Caco-2 (cell line): Measurements from ENCODE around the gene ZBTB34. TPM values are rescaled to one million over a fixed set of nuclear protein-coding genes. Genes with fewer than 3 reads are reported as not detected.

Experiments used
- BruUV-seq: library from RNA; stranded (reverse); fragments of 400-500 nt; replicated peaks from 2 replicates; lab custom pipeline; 2021; lab: Mats Ljungman, UMichigan
- CTCF ChIA-PET: fragments of 300-600 bp; sonication (Branson Sonifier 250); formaldehyde crosslinking; loops from one replicate; lab custom pipeline; 2022; ENCODE audit warnings: antibody characterized with exemption; lab: Charles Lee
- POLR2A ChIA-PET: fragments of 300-600 bp; sonication (Branson Sonifier 250); formaldehyde crosslinking; loops from one replicate; lab custom pipeline; 2022; ENCODE audit warnings: antibody characterized with exemption; lab: Charles Lee
- DNase-seq, 2 experiments: peaks; one replicate each; pipeline versions ENCODE4 v3.0.0 to v3.0.0-alpha.2; 2020 to 2022
- H3K27me3 ChIP-seq: replicated peaks from 2 replicates; pipeline ENCODE4 v1.6.0; 2011; ENCODE audit warnings: low read length; ENCODE audit not compliant: control insufficient read depth, insufficient read depth
- H3K36me3 ChIP-seq: 2 replicates; pipeline ENCODE4 v1.5.1; 2011; ENCODE audit warnings: low read length; ENCODE audit not compliant: control insufficient read depth, insufficient read depth
- H3K4me1 ChIP-seq: fragments of 250-450 bp; sonication (Bioruptor Pico); 2 replicates; pipeline ENCODE4 v1.5.1; 2020; ENCODE audit warnings: mild to moderate bottlenecking
- H3K4me3 ChIP-seq: 2 replicates; pipeline ENCODE4 v1.5.1; 2011; ENCODE audit warnings: low read depth, mild to moderate bottlenecking, control low read depth, low read length
- H3K9me3 ChIP-seq: fragments of 250-450 bp; sonication (Bioruptor Pico); 2 replicates; pipeline ENCODE4 v1.5.1; 2020; ENCODE audit warnings: mild to moderate bottlenecking, moderate library complexity
- H3K27ac Mint-ChIP-seq: one replicate; pipeline ENCODE4 v1.8.0; 2022; ENCODE audit warnings: mixed read lengths; ENCODE audit not compliant: unreplicated experiment
- H3K27me3 Mint-ChIP-seq: one replicate; pipeline ENCODE4 v1.8.0; 2022; ENCODE audit warnings: mixed read lengths; ENCODE audit not compliant: insufficient read depth, unreplicated experiment
- H3K36me3 Mint-ChIP-seq: one replicate; pipeline ENCODE4 v1.8.0; 2022; ENCODE audit warnings: mild to moderate bottlenecking, mixed read lengths; ENCODE audit not compliant: insufficient read depth, unreplicated experiment
- H3K4me1 Mint-ChIP-seq: one replicate; pipeline ENCODE4 v1.8.0; 2022; ENCODE audit warnings: low read depth, mixed read lengths; ENCODE audit not compliant: unreplicated experiment
- H3K4me3 Mint-ChIP-seq: one replicate; pipeline ENCODE4 v1.8.0; 2022; ENCODE audit warnings: mild to moderate bottlenecking, moderate library complexity, mixed read lengths; ENCODE audit not compliant: unreplicated experiment
- H3K9me3 Mint-ChIP-seq: one replicate; pipeline ENCODE4 v1.8.0; 2022; ENCODE audit warnings: mixed read lengths; ENCODE audit not compliant: unreplicated experiment
- CTCF ChIP-seq, 2 experiments: fragments of 200-600 bp in 1 of 2; IDR thresholded peaks; 1 replicate in 1 of 2; 2 replicates in 1 of 2; pipeline versions ENCODE4 v1.5.1 to v1.8.0; 2011 to 2022; ENCODE audit warnings: antibody characterized with exemption in 1 of 2, control low read depth in 1 of 2, inconsistent platforms in 1 of 2, low read depth in 1 of 2, low read length in 1 of 2, mild to moderate bottlenecking in 1 of 2, moderate library complexity in 1 of 2; ENCODE audit not compliant: insufficient read depth in 1 of 2, severe bottlenecking in 1 of 2, unreplicated experiment in 1 of 2
- intact Hi-C: fragments of 100-400 bp; cut with micrococcal nuclease; formaldehyde crosslinking; loops from one replicate; pipeline ENCODE4 v1.10.0; 2022; ENCODE audit not compliant: unreplicated experiment
- total RNA-seq: library from RNA; stranded (reverse); gene quantifications from 2 replicates; pipeline ENCODE4 v1.2.3, GENCODE V29; 2022

Gene ZBTB34
- total RNA-seq, 1 experiment from 2014 or later = 17.1 TPM

GRCh38 chr9:126919193-126919592 is 58.8 kb downstream of the ZBTB34 start:
- Mint-ChIP-seq H3K27ac (no peak overlapping the region), H3K27me3 (no peaks in the 10 kb centered on the region), H3K4me1 (peaks cover 14% of the 10 kb centered on the region), H3K9me3 (no peaks in the 10 kb centered on the region), H3K36me3 (peaks cover 6% of the 10 kb centered on the region), H3K4me3 (no peak overlapping the region)
- Histone ChIP-seq H3K36me3 (no peaks in the 10 kb centered on the region), H3K27me3 (no peaks in the 10 kb centered on the region), H3K4me3 (no peak overlapping the region), H3K9me3 (no peaks in the 10 kb centered on the region), H3K4me1 (peaks cover 28% of the 10 kb centered on the region)
- ChIA-PET CTCF (interaction anchor here (1.1 kb wide), 1 partner anchor 22 kb away, joined by 3 read pairs; no protein-coding TSS in a partner anchor), POLR2A (no interaction called here)
- intact Hi-C loops = no loop called here
- no peak for TF ChIP-seq CTCF (IDR thresholded peaks at IDR 0.05; ENCODE audit: insufficient read depth in 1 of 2, low read depth in 1 of 2, low read length in 1 of 2, severe bottlenecking in 1 of 2, unreplicated experiment in 1 of 2)
- BruUV-seq = no TSS peak
- no peak for DNase-seq

GRCh38 chr9:126925876-126926275 is 65.4 kb downstream of the ZBTB34 start:
- no peaks in the 10 kb centered on the region for H3K4me1 ChIP-seq
- no peak overlapping the region for H3K27ac Mint-ChIP-seq
- H3K9me3 ChIP-seq = no peaks in the 10 kb centered on the region
- H3K36me3 Mint-ChIP-seq = no peaks in the 10 kb centered on the region
- H3K4me3 ChIP-seq = no peak overlapping the region
- no peaks in the 10 kb centered on the region for H3K27me3 ChIP-seq
- ChIA-PET CTCF (interaction anchor here (0.6 to 1.0 kb wide), 2 partner anchors 14 kb away, joined by 3 to 4 read pairs; no protein-coding TSS in a partner anchor), POLR2A (no interaction called here)
- intact Hi-C loops = no loop called here
- H3K9me3 Mint-ChIP-seq = no peaks in the 10 kb centered on the region
- H3K4me1 Mint-ChIP-seq = no peaks in the 10 kb centered on the region
- DNase-seq = no peak
- no peak overlapping the region for H3K4me3 Mint-ChIP-seq
- no peak for TF ChIP-seq CTCF (IDR thresholded peaks at IDR 0.05; ENCODE audit: insufficient read depth in 1 of 2, low read depth in 1 of 2, low read length in 1 of 2, severe bottlenecking in 1 of 2, unreplicated experiment in 1 of 2)
- H3K36me3 ChIP-seq = peaks cover 1% of the 10 kb centered on the region; the same call in 1 of the 2 replicates
- H3K27me3 Mint-ChIP-seq = no peaks in the 10 kb centered on the region
- BruUV-seq = no TSS peak

- H3K4me1 ChIP-seq = no peaks in the 10 kb centered on the region
- intact Hi-C loops = no loop called here
- H3K27me3 Mint-ChIP-seq = no peaks in the 10 kb centered on the region
These were observed 65.9 kb downstream of the ZBTB34 start for GRCh38 chr9:126926364-126926763.

More at GRCh38 chr9:126926364-126926763, 65.9 kb downstream of the ZBTB34 start:
- Histone ChIP-seq H3K27me3 (no peaks in the 10 kb centered on the region), H3K9me3 (no peaks in the 10 kb centered on the region), H3K36me3 (peaks cover 1% of the 10 kb centered on the region; the same call in 1 of the 2 replicates), H3K4me3 (no peak overlapping the region)
- POLR2A ChIA-PET = no interaction called here
- no peaks in the 10 kb centered on the region for H3K4me1 Mint-ChIP-seq
- TF ChIP-seq CTCF (IDR thresholded peaks at IDR 0.05; ENCODE audit: insufficient read depth in 1 of 2, low read depth in 1 of 2, low read length in 1 of 2, severe bottlenecking in 1 of 2, unreplicated experiment in 1 of 2) = no peak
- H3K36me3 Mint-ChIP-seq = no peaks in the 10 kb centered on the region
- no TSS peak for BruUV-seq
- no peak overlapping the region for H3K4me3 Mint-ChIP-seq
- H3K27ac Mint-ChIP-seq = no peak overlapping the region
- no peak for DNase-seq
- CTCF ChIA-PET = interaction anchor here (1.0 kb wide), 1 partner anchor 13 kb away, joined by 3 read pairs; no protein-coding TSS in a partner anchor
- no peaks in the 10 kb centered on the region for H3K9me3 Mint-ChIP-seq
